ENCODE results near the gene GAN.

Gene GAN

GRCh38 chr16:81405702-81406113, 90.9 kb downstream of the GAN start:
- no peaks in the 10 kb centered on the region for H3K36me3 ChIP-seq
- H3K27ac ChIP-seq = no peak overlapping the region
- H3K4me1 ChIP-seq (ENCODE audit: control insufficient read depth in 1 of 2, insufficient read depth in 1 of 2, low read depth in 1 of 2, low read length in 1 of 2) = peaks cover 5 to 9% of the 10 kb centered on the region in 2 experiments
- no peaks in the 10 kb centered on the region for H3K9me3 ChIP-seq
- TF ChIP-seq CTCF (IDR thresholded peaks at IDR 0.05) = no peak
- H3K27me3 ChIP-seq = no peaks in the 10 kb centered on the region
- no peak overlapping the region for H3K4me3 ChIP-seq (ENCODE audit: low read depth in 1 of 2, low read length in 1 of 2)

- no peaks in the 10 kb centered on the region for H3K27me3 ChIP-seq
- H3K36me3 ChIP-seq = no peaks in the 10 kb centered on the region
- no peaks in the 10 kb centered on the region for H3K9me3 ChIP-seq
- peaks cover 5% of the 10 kb centered on the region in 2 experiments for H3K4me1 ChIP-seq (ENCODE audit: control insufficient read depth in 1 of 2, insufficient read depth in 1 of 2, low read depth in 1 of 2, low read length in 1 of 2)
- H3K4me3 ChIP-seq (ENCODE audit: low read depth in 1 of 2, low read length in 1 of 2) = no peak overlapping the region
- no peak for TF ChIP-seq CTCF (IDR thresholded peaks at IDR 0.05)
- H3K27ac ChIP-seq = no peak overlapping the region
Measured at GRCh38 chr16:81408409-81408950, 93.7 kb downstream of the GAN start.

GRCh38 chr16:81409016-81409556, 94.3 kb downstream of the GAN start:
- no peaks in the 10 kb centered on the region for H3K27me3 ChIP-seq
- TF ChIP-seq CTCF (IDR thresholded peaks at IDR 0.05) = no peak
- no peak overlapping the region for H3K27ac ChIP-seq
- peaks cover 0 to under 1% of the 10 kb centered on the region in 2 experiments for H3K4me1 ChIP-seq (ENCODE audit: control insufficient read depth in 1 of 2, insufficient read depth in 1 of 2, low read depth in 1 of 2, low read length in 1 of 2)
- no peak overlapping the region for H3K4me3 ChIP-seq (ENCODE audit: low read depth in 1 of 2, low read length in 1 of 2)
- no peaks in the 10 kb centered on the region for H3K36me3 ChIP-seq
- H3K9me3 ChIP-seq = no peaks in the 10 kb centered on the region

GRCh38 chr16:81410643-81411293, 96.0 kb downstream of the GAN start:
- H3K9me3 ChIP-seq = no peaks in the 10 kb centered on the region
- TF ChIP-seq CTCF (IDR thresholded peaks at IDR 0.05) = no peak
- no peak overlapping the region for H3K4me3 ChIP-seq (ENCODE audit: low read depth in 1 of 2, low read length in 1 of 2)
- H3K27ac ChIP-seq = no peak overlapping the region
- H3K27me3 ChIP-seq = no peaks in the 10 kb centered on the region
- H3K4me1 ChIP-seq (ENCODE audit: control insufficient read depth in 1 of 2, insufficient read depth in 1 of 2, low read depth in 1 of 2, low read length in 1 of 2) = no peaks in the 10 kb centered on the region
- no peaks in the 10 kb centered on the region for H3K36me3 ChIP-seq

GRCh38 chr16:81413245-81413990, 98.7 kb downstream of the GAN start:
- Histone ChIP-seq H3K27me3 (no peaks in the 10 kb centered on the region), H3K4me1 (ENCODE audit: control insufficient read depth in 1 of 2, insufficient read depth in 1 of 2, low read depth in 1 of 2, low read length in 1 of 2) (no peaks in the 10 kb centered on the region), H3K9me3 (no peaks in the 10 kb centered on the region), H3K4me3 (ENCODE audit: low read depth in 1 of 2, low read length in 1 of 2) (no peak overlapping the region), H3K27ac (no peak overlapping the region), H3K36me3 (no peaks in the 10 kb centered on the region)
- no peak for TF ChIP-seq CTCF (IDR thresholded peaks at IDR 0.05)

All from neutrophil (primary cell).